IPS-18c (cell line): ENCODE data around the gene SNED1.

Source experiments
- H3K4me3 ChIP-seq: 2 replicates; pipeline ENCODE4 v1.7.0; 2013; ENCODE audit warnings: low read depth, mild to moderate bottlenecking, low read length, moderate library complexity; ENCODE audit not compliant: insufficient read depth
- H3K9me3 ChIP-seq: one replicate; pipeline ENCODE4 v1.6.1; 2013; ENCODE audit warnings: mild to moderate bottlenecking, low read length, moderate library complexity; ENCODE audit not compliant: control insufficient read depth, insufficient read depth

The SNED1 gene

DNA sequence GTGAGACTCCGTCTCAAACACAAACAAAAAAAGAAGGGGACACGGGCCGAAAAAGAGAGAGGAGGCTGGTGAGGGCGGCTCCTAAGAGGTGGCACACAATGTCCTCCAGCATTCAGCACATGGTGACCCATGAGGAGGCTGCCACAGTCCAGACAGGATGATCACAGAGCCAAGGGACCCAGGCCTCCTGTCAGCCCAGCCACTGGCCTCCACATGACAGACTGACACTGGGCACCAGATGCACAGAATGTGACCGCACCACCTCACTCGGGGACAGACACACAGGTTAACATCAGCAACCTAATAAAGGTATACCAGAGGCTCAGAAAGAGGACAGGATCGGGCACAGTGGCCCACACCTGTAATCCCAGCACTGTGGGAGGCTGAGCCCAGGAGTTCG is 129.8 kb downstream of the SNED1 start:
- no peaks in the 10 kb centered on the region for H3K9me3 ChIP-seq
- no peak overlapping the region for H3K4me3 ChIP-seq

DNA sequence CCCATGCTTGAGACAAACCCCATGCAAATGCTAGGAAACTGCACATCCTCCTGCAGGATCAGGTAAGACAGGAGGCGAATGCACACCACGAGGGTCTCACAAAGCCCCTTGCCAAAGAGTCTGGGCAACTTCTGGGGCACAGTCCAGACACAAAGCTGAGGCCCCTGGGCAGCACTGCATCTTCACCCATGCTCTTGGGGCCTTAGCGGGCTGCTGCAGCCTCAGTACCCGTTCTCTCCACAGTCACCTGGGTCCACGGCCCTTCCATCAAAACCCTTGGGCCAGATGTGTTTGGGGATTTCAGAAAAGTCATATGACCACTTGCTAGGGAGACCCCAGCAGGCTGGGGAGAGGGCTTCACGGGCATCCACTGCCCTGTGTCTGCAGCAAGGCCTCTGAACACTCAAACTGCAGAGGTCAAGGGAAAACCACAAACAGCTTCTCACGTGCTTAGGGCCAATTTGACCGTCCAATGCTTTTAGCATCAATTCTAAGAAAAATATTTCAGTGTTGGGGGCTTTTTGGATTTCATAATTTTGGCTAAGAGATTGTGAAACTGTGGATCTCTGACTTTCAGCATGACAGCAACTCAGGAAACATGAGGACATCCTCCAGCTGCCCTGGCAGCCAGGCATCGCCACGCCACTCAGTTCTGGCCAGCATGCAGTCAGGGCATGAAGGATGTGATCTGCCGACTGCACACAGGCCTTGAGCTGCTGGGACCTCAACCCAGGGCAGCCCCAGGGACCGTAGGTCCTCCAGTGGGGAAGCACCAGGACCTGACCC is 130.9 kb downstream of the SNED1 start:
- H3K9me3 ChIP-seq = no peaks in the 10 kb centered on the region
- H3K4me3 ChIP-seq = no peak overlapping the region

DNA sequence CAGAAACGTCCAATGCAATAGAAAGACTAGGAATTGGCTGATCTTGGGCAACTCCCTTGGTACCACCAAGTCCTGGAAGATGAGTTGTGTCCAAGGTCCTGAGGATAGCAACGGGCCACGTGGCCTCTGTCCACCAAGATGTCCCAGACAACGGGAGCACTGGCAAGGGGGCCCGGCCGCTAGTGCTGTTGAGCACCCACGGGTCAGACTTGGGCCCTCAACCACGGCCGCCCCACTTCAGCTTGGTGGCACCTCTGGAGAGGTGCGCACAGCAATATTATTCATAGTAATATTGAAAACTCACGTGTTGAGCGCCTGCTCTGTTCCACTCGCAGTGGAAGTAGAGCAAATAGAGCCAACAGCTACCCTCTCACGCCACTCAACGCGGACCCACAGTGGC is 131.9 kb downstream of the SNED1 start:
- Histone ChIP-seq H3K4me3 (no peak overlapping the region), H3K9me3 (no peaks in the 10 kb centered on the region)

DNA sequence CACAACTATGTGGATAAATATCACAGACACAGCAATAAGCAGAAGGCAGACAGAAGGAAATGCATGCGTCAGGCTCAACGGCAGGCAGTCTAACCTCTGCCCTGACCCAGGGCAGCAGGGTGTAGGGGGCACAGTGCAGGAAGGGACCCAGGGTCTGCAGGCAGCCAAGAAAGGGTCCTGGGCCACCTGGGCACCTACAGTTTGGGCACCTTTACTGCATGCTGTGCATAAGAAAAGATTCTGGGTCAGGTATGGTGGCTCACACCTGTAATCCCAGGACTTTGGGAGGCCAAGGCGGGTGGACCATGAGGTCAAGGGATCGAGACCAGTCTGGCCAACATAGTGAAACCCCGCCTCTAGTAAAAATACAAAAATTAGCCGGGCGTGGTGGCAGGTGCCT is 133.1 kb downstream of the SNED1 start:
- H3K4me3 ChIP-seq = no peak overlapping the region
- no peaks in the 10 kb centered on the region for H3K9me3 ChIP-seq

DNA sequence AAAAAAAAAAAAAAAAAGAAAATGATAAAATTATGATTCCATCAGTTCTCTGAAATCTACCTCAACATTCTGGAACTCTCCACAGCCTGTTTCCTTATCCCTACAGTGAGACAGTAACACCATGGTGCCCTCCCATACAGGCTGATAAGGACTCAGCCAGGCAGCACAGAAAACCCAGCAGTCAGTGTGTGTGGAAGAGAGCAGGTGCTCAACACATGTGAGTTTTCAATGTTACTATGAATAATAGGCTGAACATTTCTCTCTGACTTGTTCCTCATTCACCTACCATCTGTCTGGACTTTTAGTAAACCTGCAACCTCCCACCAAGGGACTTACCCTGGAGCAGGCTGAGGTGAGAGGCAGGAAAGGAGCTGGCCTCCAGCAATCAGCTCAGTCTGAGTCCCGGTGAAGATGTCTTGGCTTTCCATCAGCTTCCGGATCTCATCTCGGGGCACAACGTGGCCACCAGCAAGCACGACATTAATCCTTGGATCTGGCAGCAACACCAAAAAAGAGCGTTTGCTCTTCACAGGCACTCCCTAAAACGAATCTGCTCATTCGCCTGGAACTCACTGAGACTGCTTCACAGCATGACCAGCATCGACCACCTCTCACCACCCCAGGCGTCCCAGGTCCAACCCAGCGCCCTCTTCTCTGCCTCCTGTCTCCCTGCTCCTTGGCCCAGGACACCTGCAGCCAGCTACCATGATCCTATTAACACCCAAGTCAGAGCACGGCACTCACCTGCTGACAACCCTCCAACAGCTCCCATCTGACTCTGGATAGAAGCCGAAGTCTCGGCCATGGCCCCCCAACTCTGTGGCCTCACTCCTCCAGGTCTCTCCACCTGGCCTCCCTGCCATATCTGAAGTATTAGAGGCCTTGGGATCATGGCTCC is 134.4 kb downstream of the SNED1 start:
- Histone ChIP-seq H3K9me3 (no peaks in the 10 kb centered on the region), H3K4me3 (no peak overlapping the region)

DNA sequence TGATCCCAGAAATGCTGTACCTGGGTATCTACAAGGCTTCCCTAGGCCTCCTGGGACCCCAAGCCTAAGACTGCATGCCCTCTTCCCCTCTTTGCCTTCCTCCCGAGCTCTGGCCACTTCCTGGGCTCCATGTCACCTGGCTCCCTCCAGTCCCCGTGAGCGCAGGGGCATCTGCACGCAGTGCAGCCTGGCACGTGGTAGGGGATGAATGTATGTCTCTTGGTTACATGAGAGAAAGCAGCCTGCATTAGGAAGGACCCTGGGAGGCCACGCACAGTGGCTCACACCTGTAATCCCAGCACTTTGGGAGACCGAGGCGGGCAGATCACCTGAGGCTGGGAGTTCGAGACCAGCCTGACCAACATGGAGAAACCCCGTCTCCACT is 135.0 kb downstream of the SNED1 start:
- no peaks in the 10 kb centered on the region for H3K9me3 ChIP-seq

DNA sequence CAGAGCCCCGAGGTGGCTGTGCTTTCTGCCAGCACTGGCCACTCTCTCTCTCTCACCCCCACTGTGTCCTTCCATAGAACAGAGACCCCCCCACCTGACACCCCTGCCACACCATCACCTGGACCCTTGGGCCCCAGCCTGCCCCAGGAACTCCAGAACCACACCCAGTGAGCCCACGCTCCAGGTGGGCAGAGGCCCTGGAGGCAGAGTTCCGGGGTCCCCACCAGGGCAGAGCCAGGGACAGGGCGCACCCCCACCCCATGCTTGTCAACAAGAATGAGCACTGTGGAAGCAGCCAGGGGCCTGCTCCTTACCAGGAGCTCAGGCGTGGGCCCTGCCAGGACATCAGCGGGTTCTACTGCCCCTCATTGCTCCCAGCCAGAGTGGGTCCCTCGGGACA is 136.3 kb downstream of the SNED1 start:
- Histone ChIP-seq H3K4me3 (no peak overlapping the region), H3K9me3 (no peaks in the 10 kb centered on the region)

More for the DNA sequence above, 135.0 kb downstream of the SNED1 start:
- no peak overlapping the region for H3K4me3 ChIP-seq

DNA sequence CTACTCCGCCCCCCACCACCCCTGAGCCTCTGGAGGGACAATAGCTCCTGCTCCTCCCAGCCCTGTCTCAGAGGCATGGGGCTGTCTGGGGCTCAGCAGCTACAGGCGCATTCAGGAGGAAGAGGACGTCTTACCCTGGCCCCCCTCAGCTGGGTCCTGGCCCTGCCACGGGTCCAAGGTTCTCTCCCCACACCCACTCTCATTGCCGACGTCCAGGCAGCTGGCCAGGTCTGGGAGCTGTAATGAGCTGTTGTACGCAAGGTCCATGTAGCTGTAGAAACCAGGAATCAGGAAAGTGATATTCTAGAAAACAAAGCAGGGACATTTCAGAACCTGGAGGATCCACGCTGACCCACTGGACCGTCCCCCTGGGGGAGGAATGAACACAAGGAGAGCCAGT is 137.3 kb downstream of the SNED1 start:
- Histone ChIP-seq H3K9me3 (no peaks in the 10 kb centered on the region), H3K4me3 (no peak overlapping the region)

DNA sequence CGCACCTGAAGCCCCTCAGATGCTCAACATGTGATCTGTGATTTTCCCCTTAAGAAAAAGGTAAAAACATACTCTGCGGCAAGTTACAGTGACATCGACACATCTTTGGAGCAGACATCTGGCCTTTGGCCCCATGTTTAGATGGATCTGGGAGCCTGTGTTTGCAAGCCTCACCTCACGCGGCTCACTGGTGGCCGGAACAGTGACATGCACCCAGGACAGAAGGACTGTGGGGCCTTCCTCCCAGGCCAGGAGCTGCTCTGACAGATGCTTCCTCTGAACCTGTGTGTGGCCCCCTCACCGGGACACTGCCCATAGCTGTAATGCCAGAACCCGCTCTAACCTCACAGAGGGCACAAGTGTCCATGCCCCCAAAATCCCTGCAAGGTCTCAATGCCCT is 137.8 kb downstream of the SNED1 start:
- H3K9me3 ChIP-seq = no peaks in the 10 kb centered on the region
- no peak overlapping the region for H3K4me3 ChIP-seq

DNA sequence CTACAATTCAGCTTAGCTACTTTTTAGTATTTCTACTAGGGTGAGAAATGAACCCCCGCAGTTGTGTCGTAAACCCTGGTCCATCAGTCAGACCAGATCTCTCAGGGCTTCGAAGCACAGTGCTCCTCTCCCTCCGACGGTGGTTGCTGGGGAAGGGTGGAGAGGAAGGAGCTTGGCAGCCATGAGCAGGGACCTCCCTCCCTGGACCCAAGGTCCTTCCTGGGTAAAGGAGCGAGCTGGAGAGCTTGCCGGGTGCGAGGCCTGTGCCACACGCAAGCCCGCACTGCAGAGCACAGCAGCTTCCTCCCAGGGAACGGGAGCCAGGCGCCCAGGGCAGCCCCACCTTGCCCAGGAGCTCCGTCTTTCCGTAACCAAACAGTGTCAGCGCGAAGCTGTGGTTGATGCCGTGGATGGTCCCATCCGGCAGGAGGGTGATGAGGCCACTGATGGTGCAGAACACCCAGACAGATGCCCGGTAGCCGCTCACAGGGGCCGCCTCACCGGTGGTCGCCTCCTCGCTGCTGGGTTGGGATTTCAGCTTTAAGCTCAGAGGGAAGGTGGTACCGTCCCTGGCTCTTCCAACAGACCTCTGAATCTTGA is 138.3 kb downstream of the SNED1 start:
- H3K4me3 ChIP-seq = no peak overlapping the region
- H3K9me3 ChIP-seq = no peaks in the 10 kb centered on the region

DNA sequence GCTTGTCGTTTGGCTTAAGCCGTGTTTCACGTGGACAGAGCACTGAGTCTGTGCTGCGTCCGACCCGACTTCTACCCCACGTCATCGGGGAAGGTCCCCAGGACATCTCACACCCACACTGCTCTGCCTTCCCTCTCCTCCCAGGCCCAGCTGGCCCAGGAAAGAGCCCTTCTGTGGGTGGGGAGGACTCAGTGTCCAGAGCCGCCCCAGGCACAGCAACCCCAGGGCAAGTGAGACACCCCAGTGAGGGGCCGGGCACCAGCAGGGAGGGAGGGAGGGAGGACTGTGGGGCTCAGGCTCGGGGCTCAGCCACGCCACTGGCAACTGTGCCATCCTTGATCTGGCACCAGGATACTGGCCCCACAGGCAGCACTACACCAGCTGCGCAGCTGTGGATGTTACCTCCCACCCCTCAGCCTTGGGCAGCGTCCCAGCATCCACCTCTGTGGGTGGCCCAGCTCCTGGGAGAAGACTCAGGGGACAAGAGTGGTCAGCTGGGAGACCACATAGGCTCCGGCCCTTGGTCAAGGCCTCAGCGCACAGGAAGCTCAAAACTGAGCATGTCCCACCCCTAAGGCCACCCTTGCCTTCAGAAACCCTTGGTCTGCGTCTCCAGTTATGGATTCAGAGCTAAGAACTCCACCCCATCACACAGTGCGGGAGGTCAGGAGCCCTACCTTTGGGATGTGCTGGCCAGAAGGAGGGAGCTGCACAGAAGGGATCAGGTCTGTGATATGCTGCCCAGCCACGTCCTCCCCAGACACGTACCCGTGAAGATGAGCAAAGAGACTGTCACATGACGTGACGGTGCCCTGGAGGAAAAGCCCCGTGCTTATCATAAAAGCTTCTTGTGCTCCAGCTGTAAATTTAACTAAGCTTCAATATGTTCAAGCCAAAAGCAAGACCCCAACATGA is 139.1 kb downstream of the SNED1 start:
- Histone ChIP-seq H3K9me3 (no peaks in the 10 kb centered on the region), H3K4me3 (no peak overlapping the region)

DNA sequence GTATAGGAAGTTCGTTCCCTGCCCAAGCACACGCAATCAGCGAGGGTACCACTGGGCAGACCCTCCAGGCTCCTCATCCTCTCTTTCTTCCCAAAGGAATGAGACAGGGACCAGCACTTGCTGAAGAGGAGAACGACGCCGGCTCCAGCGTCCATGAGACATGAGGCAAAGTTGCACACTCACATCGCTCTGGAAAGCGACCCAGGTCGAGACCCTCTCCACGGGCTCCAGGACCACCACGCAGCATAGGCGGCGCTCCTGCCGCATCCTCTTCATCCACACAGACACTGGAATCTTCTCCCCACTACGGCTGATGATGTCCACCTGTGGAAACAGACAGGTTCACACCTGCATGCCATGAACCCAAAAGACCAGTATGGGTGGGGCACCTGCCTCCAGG is 140.1 kb downstream of the SNED1 start:
- Histone ChIP-seq H3K4me3 (no peak overlapping the region), H3K9me3 (no peaks in the 10 kb centered on the region)

DNA sequence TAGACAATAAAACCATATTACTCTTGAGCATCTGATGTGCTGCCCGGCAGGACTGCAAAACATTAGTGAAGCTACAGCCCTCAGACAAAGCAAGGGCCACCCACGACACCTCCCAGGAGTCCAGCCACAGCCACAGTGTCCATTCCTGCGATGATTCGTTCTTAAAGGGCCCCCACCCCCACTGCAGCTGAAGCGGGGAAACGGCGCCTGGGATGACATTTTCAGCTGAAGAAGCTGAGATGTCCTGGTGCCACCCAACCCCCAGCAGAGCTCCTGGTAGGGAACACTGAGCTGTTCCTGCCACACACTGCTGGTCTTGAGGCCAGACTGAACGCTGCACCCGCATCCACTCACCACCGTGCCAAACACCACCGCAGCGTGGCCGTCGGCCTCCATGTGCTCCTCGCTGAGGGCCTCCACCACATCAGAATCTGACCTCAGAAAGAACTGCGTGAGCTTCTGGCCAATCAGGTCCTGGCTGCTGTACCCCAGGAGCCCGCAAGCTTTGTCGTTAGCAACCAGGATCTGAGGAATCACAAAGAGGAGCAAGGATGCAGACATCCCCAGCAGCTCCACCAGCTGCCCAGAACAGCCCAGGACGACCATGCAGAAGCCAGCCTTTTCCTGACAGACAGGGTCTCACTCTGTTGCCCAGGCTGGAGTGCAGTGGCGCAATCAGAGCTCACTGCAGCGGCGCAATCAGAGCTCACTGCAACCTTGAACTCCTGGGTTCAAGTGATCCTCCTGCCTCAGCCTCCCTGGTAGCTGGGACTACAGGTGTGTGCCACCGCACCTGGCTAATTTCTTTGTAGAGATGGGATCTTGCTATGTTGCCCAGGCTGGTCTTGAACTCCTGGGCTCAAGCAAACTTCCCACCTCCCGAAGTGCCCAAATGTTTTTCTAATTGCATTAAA is 141.4 kb downstream of the SNED1 start:
- Histone ChIP-seq H3K9me3 (no peaks in the 10 kb centered on the region), H3K4me3 (no peak overlapping the region)

DNA sequence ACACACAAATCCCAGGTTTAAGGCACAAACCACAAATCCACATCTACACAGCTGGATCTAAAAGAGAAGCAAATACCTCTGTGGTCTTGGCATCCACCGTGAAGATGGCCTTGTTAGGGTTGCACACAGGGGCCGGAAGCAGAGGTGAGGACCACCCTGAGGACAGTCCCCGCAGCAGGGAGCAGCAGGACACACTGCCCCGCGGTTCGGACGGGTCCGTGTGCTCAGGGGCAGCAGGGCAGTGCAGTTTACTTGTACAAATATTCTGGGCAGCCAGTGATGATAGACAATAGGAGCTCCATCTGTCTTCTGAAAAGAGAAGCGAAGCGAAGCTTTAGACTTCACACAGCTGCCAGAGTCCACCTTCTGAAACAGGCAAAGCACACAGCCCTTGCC is 142.0 kb downstream of the SNED1 start:
- Histone ChIP-seq H3K9me3 (no peaks in the 10 kb centered on the region), H3K4me3 (no peak overlapping the region)

DNA sequence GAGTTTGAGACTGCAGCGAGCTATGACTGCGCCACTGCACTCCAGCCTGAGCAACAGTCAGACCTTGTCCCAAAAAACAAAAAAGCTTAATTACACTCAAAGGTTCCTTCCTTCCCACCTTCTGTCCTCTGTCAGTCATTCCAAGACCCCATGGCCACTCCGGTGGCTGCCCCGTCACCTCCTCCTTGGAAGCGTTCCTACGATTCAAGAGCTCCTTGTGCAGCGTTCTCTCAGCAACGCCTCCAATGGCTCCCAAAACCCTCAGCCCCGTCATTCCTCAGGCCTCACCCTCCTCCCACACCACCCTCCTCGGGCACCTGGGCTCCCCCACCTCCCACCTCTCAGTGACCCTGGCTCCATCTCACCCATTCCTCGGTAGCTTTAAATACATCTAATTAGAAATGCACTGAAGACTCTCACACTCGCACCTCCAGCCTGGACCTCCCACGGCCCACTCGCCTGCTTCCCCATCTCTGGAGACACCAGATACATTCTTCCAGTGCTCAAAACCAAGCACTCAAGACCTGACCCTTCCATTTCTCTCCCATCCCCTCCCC is 142.9 kb downstream of the SNED1 start:
- Histone ChIP-seq H3K9me3 (no peaks in the 10 kb centered on the region), H3K4me3 (no peak overlapping the region)

DNA sequence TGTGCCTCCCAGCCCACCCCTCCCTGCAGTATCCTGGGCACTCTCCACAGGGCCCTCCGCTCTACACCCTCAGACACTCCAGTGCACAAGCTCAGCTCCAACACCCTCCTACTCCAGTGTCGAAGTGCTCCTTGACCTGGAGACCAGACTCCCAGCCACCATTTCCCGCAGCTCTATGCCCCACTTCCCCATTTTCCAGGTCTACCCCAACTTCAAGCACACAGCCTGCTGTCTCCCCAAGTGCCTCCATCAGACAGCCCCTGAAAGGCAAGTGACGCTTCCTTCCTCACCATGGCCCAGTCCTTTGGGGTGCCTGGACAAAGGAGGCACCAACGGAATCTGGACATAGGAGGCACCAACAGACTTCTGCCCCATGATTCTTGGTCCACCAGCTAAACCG is 143.6 kb downstream of the SNED1 start:
- Histone ChIP-seq H3K9me3 (no peaks in the 10 kb centered on the region), H3K4me3 (no peak overlapping the region)
